ENCODE measurements around the gene ANKIB1. TPM values are rescaled to one million over a fixed set of nuclear protein-coding genes. Genes with fewer than 3 reads are reported as not detected.

Gene ANKIB1
- total RNA-seq, 3 donors from 2014 or later (not counting 1 experiment from before 2014, with no cell fraction given): 70.6 to 90.2 (median 86.6) TPM

DNA sequence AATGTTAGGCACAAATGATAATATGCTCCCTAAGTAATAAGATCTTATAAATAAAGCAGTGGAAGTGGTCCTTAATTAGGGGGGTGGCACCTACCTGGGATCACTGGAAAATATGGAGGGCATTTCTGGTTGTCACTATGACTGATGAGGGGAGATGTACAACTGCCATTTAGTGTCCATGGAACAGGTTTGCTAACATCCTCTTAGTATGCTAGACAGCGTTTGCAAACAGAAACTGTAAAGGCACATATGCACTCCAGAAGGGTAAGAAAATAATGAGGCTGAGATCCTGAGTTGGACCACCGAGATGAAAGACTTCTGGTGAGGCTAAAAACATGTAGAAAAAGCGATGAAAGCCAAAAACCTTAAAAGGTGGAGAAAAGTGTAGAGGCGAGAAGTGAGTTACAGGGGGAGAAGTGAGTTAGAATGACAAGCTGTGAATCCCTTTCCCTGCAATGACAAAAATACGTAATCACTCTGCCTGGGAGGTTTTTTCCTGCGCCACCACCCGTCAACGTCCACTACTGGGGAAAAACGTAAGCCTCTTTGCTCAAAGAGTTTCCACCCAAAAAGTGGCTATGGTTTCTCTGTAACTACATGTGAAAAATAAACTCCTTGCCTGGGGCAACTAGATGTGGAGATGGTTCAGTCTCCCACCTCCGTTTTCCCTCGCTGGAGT lies 827 bp upstream of the ANKIB1 start:
- Mint-ChIP-seq H3K36me3 (no peaks in the 10 kb centered on the region), H3K9me3 (no peaks in the 10 kb centered on the region), H3K4me1 (peaks cover 39 to 45% of the 10 kb centered on the region in 2 donors), H3K27me3 (ENCODE audit: low read depth in 2 of 2) (no peaks in the 10 kb centered on the region), H3K4me3 (peak overlapping the region; percentile 100), H3K27ac (peak overlapping the region; percentile 99)
- Histone ChIP-seq H3K4me3 (ENCODE audit: low read length) (peak overlapping the region; percentile 74), H3K36me3 (ENCODE audit: control insufficient read depth, insufficient read depth, low read length) (peaks cover 16% of the 10 kb centered on the region), H3K27ac (ENCODE audit: low read length) (peak overlapping the region; percentile 92), H3K4me1 (ENCODE audit: control insufficient read depth, insufficient read depth, low read length) (peaks cover 11% of the 10 kb centered on the region), H3K9me3 (ENCODE audit: control insufficient read depth, insufficient read depth, low read length) (no peaks in the 10 kb centered on the region), H3K27me3 (ENCODE audit: control insufficient read depth, insufficient read depth, low read length) (no peaks in the 10 kb centered on the region)
- 2% methylated on average over 11 of the region's 11 CpGs for WGBS (ENCODE audit: insufficient coverage)
- intact Hi-C loops (cut with micrococcal nuclease): loop anchor here (1.0 kb wide), 2 partner anchors 68 to 202 kb away; partner anchors contain the start of gene GATAD1
- ATAC-seq: peak in 2 of 3 donors; percentile 4 to 17
- TF ChIP-seq, protein P1, sequence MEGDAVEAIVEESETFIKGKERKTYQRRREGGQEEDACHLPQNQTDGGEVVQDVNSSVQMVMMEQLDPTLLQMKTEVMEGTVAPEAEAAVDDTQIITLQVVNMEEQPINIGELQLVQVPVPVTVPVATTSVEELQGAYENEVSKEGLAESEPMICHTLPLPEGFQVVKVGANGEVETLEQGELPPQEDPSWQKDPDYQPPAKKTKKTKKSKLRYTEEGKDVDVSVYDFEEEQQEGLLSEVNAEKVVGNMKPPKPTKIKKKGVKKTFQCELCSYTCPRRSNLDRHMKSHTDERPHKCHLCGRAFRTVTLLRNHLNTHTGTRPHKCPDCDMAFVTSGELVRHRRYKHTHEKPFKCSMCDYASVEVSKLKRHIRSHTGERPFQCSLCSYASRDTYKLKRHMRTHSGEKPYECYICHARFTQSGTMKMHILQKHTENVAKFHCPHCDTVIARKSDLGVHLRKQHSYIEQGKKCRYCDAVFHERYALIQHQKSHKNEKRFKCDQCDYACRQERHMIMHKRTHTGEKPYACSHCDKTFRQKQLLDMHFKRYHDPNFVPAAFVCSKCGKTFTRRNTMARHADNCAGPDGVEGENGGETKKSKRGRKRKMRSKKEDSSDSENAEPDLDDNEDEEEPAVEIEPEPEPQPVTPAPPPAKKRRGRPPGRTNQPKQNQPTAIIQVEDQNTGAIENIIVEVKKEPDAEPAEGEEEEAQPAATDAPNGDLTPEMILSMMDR (IDR thresholded peaks at IDR 0.05): no peak
- peak in 1 of 2 donors; percentile 68 for DNase-seq

DNA sequence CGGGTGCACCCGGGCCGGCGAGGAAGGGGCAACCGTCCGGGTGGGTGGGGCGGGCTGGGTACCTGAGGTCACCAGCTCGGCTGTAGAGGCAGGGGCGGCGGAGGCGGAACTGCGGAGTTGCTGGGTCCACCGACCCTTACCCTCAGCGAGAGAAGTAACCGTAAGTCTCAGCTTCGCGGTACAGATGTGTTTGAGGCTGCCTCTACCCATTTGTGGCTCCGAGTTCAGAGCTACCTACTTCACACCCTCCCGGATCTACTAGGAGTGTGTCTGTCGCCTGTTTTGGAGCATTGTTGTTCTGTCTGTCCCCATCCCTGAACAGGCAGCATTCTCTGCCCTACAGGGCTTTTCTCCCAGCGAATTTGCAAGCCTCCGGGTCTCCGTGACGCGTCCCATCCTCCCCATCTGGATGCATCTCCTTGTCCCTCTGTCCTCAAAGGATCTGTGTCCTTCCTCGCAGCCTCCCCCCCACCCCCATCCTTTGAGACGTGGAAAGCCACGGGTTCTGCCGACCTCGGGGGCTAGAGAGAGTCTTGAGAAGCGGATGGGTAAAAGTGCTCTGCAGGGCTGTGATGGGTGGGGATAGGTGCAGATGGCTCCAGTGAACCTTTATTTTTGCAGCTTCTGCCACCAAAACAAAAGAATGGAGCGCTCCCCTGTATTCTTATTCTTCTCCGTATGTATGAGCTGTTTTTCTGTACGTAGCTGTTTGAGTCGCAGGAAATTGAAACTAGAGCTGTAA lies 757 bp downstream of the ANKIB1 start:
- Mint-ChIP-seq H3K36me3 (no peaks in the 10 kb centered on the region), H3K27me3 (ENCODE audit: low read depth in 2 of 2) (no peaks in the 10 kb centered on the region), H3K4me1 (peaks cover 39 to 48% of the 10 kb centered on the region in 2 donors), H3K4me3 (peak overlapping the region; percentile 93), H3K9me3 (no peaks in the 10 kb centered on the region), H3K27ac (peak overlapping the region; percentile 99)
- no peaks in the 10 kb centered on the region for H3K27me3 ChIP-seq (ENCODE audit: control insufficient read depth, insufficient read depth, low read length)
- DNase-seq: peak in 1 of 2 donors; percentile 66
- H3K4me3 ChIP-seq (ENCODE audit: low read length): peak overlapping the region; percentile 74
- H3K27ac ChIP-seq (ENCODE audit: low read length): peak overlapping the region; percentile 92
- TF ChIP-seq, protein P1 (IDR thresholded peaks at IDR 0.05): no peak
- peaks cover 11% of the 10 kb centered on the region for H3K4me1 ChIP-seq (ENCODE audit: control insufficient read depth, insufficient read depth, low read length)
- no peaks in the 10 kb centered on the region for H3K9me3 ChIP-seq (ENCODE audit: control insufficient read depth, insufficient read depth, low read length)
- peaks cover 3% of the 10 kb centered on the region for H3K36me3 ChIP-seq (ENCODE audit: control insufficient read depth, insufficient read depth, low read length)
- peak; percentile 39 to 72 (median 62) for ATAC-seq
- WGBS (ENCODE audit: insufficient coverage): under 1% methylated on average over 35 of the region's 35 CpGs
- intact Hi-C loops (cut with micrococcal nuclease): loop anchor here (1.0 kb wide), 1 partner anchor 112 kb away; the partner anchor contains the start of gene CYP51A1

DNA sequence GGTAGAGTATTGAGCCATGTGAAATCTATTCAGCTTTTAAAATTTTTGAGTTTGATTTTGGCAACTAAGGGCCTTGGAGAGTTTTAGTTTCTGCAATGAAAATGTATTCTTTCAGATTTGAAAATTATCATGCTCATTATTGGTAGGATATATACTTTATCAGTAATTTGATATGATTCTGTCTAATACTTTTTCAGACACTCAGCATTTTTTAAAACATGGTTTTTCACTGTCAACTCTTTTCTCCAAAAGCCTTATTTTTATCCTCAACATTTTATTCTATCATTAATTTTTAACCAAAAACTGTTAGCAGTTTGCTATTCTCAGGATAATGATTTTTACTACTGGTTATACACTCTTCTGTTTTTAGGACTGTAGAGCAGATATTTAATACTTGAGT lies 4.8 kb downstream of the ANKIB1 start:
- Histone ChIP-seq H3K9me3 (ENCODE audit: control insufficient read depth, insufficient read depth, low read length) (no peaks in the 10 kb centered on the region), H3K27ac (ENCODE audit: low read length) (no peak overlapping the region), H3K4me1 (ENCODE audit: control insufficient read depth, insufficient read depth, low read length) (peaks cover 7% of the 10 kb centered on the region), H3K4me3 (ENCODE audit: low read length) (no peak overlapping the region), H3K36me3 (ENCODE audit: control insufficient read depth, insufficient read depth, low read length) (no peaks in the 10 kb centered on the region), H3K27me3 (ENCODE audit: control insufficient read depth, insufficient read depth, low read length) (no peaks in the 10 kb centered on the region)
- ATAC-seq (no peak), DNase-seq (no peak)
- Mint-ChIP-seq H3K4me3 (no peak overlapping the region), H3K4me1 (peaks cover 40 to 51% of the 10 kb centered on the region in 2 donors), H3K9me3 (peaks cover 0 to 3% of the 10 kb centered on the region in 2 donors), H3K36me3 (no peaks in the 10 kb centered on the region), H3K27me3 (ENCODE audit: low read depth in 2 of 2) (no peaks in the 10 kb centered on the region), H3K27ac (no peak overlapping the region)
- intact Hi-C loops (cut with micrococcal nuclease): no loop called here
- TF ChIP-seq, protein P1 (IDR thresholded peaks at IDR 0.05): no peak
